ENCODE data around the gene CFAP299. TPM values are rescaled to one million over a fixed set of nuclear protein-coding genes. Genes with fewer than 3 reads are reported as not detected.
A peak's percentile ranks its signal among the peaks of the same experiment; 100 is the strongest.

The CFAP299 gene
- total RNA-seq, 3 donors from 2014 or later, result not detected

GRCh38 chr4:80413086-80413485, 77.6 kb downstream of the CFAP299 start:
- DNase-seq (no peak), ATAC-seq (no peak)
- TF ChIP-seq CTCF (IDR thresholded peaks at IDR 0.05), result no peak
- Histone ChIP-seq H3K36me3 (ENCODE audit: low read depth) (no peaks in the 10 kb centered on the region), H3K9me3 (no peaks in the 10 kb centered on the region), H3K4me1 (ENCODE audit: low read depth) (no peaks in the 10 kb centered on the region), H3K4me3 (no peak overlapping the region)
- intact Hi-C loops (cut with DNase I, micrococcal nuclease), result no loop called here

GRCh38 chr4:80417019-80417418, 81.5 kb downstream of the CFAP299 start:
- no peaks in the 10 kb centered on the region for H3K36me3 ChIP-seq (ENCODE audit: low read depth)

DNA sequence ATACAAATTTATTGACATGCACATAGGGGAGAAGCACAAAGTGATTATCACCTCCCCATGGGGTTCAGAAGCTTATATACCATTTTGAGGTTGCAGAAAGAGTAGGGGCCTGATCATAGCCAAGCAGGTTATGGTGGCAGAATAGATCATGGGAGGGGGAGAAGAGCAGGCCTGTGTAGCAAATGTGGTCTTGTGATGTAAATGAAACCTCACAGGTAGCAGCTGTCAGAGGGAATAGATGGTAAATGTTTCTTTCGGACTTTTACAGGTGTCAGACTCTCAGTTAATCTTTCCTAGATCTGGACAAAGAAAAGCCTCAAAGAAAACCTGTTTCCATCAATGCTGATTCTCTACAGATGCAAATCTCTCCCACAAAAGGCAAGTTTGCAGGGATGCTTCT, 84.4 kb downstream of the CFAP299 start:
- DNase-seq (no peak), ATAC-seq (no peak)
- no peaks in the 10 kb centered on the region for H3K9me3 ChIP-seq
- H3K4me1 ChIP-seq (ENCODE audit: low read depth), result no peaks in the 10 kb centered on the region
- H3K36me3 ChIP-seq (ENCODE audit: low read depth), result no peaks in the 10 kb centered on the region
- no peak for TF ChIP-seq CTCF (IDR thresholded peaks at IDR 0.05)
- intact Hi-C loops (cut with DNase I, micrococcal nuclease), result no loop called here
- no peak overlapping the region for H3K4me3 ChIP-seq

More at GRCh38 chr4:80417019-80417418, 81.5 kb downstream of the CFAP299 start:
- no peaks in the 10 kb centered on the region for H3K4me1 ChIP-seq (ENCODE audit: low read depth)
- TF ChIP-seq CTCF (IDR thresholded peaks at IDR 0.05), result no peak
- no peaks in the 10 kb centered on the region for H3K9me3 ChIP-seq
- intact Hi-C loops (cut with DNase I, micrococcal nuclease), result no loop called here
- ATAC-seq (no peak), DNase-seq (no peak)
- no peak overlapping the region for H3K4me3 ChIP-seq

- intact Hi-C loops (cut with DNase I, micrococcal nuclease), result no loop called here
- DNase-seq (no peak), ATAC-seq (no peak)
- no peaks in the 10 kb centered on the region for H3K9me3 ChIP-seq
- no peak for TF ChIP-seq CTCF (IDR thresholded peaks at IDR 0.05)
- H3K4me1 ChIP-seq (ENCODE audit: low read depth), result no peaks in the 10 kb centered on the region
- H3K4me3 ChIP-seq, result no peak overlapping the region
- no peaks in the 10 kb centered on the region for H3K36me3 ChIP-seq (ENCODE audit: low read depth)
Measured at GRCh38 chr4:80420638-80421037, 85.1 kb downstream of the CFAP299 start.

DNA sequence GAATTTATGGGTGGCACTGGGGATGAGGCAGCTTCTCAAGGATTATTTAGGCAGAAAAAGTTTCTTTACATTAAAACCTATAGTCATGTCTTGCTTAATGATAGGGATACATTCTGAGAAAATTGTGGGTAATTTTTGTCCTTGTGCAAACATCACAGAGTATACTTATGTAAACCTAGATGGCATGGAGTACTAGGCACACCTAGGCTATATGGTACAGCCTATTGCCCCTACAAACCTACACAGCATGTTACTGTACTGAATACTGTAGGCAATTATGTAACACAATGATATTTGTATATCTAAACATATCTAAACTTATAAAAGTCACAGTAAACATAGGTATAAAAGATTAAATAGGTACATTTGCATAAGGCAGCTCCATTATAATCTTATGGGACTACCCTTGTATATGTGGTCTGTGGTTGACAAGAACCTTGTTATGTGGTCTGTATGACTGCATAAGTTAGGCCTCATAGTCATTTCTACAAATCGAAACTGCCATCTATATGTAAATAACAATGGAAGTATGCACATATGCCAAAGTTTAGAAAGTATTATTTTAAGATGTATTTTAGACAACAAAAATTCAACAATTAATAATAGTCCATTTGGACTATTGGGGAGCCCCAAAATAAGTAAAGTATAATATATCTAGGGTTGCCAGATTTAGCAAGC, 87.3 kb downstream of the CFAP299 start:
- DNase-seq (no peak), ATAC-seq (peak; percentile 44)
- Histone ChIP-seq H3K4me1 (ENCODE audit: low read depth) (no peaks in the 10 kb centered on the region), H3K4me3 (no peak overlapping the region), H3K9me3 (no peaks in the 10 kb centered on the region), H3K36me3 (ENCODE audit: low read depth) (no peaks in the 10 kb centered on the region)
- no peak for TF ChIP-seq CTCF (IDR thresholded peaks at IDR 0.05)
- intact Hi-C loops (cut with DNase I, micrococcal nuclease), result no loop called here
